Fibroblast of lung (primary cell): ENCODE results near the gene DNAH14.

Source experiments
- EZH2 ChIP-seq: IDR thresholded peaks from 2 replicates; pipeline ENCODE4 v1.5.1; 2012; ENCODE audit warnings: low read length, control low read depth, mild to moderate bottlenecking; ENCODE audit errors: missing control alignments
- TF ChIP-seq, protein P1 (sequence below), 2 donors: IDR thresholded peaks in 1 of 2; conservative IDR thresholded peaks in 1 of 2; 1 replicate in 1 of 2; 2 replicates in 1 of 2; pipeline ENCODE4 v1.5.1; 2011 to 2012; ENCODE audit warnings: low read length in 2 of 2, control low read depth in 1 of 2, inconsistent platforms in 1 of 2, low read depth in 1 of 2, mild to moderate bottlenecking in 1 of 2

DNA sequence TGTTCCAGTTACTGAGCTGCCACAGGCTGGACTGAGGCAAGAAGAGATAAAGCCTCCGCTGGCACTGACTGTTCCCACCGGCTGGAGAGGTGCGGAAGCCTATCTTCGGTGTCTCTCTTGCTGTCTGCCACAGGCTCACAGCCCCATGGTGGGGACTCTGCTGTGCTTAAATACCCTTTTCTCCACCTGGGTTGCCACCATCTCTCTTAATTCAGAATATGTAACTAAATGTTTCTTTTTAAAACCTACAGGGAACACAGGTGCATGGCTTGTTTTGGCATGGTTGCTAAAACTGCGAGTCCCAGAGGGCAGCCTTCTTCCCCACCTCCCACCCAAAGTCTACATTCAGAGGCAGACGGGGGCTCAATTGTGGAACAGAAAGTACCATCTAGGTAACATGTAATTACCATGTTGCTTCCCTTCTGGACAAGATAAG, 506.5 kb downstream of the DNAH14 start:
- TF ChIP-seq EZH2 = no peak
- TF ChIP-seq, protein P1, sequence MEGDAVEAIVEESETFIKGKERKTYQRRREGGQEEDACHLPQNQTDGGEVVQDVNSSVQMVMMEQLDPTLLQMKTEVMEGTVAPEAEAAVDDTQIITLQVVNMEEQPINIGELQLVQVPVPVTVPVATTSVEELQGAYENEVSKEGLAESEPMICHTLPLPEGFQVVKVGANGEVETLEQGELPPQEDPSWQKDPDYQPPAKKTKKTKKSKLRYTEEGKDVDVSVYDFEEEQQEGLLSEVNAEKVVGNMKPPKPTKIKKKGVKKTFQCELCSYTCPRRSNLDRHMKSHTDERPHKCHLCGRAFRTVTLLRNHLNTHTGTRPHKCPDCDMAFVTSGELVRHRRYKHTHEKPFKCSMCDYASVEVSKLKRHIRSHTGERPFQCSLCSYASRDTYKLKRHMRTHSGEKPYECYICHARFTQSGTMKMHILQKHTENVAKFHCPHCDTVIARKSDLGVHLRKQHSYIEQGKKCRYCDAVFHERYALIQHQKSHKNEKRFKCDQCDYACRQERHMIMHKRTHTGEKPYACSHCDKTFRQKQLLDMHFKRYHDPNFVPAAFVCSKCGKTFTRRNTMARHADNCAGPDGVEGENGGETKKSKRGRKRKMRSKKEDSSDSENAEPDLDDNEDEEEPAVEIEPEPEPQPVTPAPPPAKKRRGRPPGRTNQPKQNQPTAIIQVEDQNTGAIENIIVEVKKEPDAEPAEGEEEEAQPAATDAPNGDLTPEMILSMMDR (conservative IDR thresholded peaks at IDR 0.05 in 1 of 2, IDR thresholded peaks at IDR 0.05 in 1 of 2; ENCODE audit: low read depth in 1 of 2, low read length in 2 of 2) = no peak
